ENCODE measurements around the gene GDF7.
"Not testable (repeated sequence)": the region's sequence is repeated elsewhere in the genome, so short reads cannot be mapped to it uniquely, and the experiment has no call there.

Gene GDF7

DNA sequence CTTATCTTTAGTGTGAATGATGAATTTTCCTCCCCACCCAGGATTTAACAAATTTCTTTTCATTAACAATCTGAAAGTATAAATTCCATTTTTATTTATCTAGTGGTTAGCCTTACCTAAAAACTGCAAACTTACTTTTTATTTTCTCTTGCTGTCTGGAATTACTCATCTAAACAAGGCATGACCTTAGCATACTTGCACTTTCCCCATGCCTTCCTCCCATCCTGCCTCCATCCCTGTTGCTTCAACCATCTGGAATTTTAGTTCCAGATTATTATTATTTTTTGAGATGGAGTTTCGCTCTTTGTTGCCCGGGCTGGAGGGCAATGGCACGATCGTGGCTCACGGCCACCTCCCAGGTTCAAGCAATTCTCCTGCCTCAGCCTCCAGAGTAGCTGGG lies 35.6 kb downstream of the GDF7 start:
- no peak for DNase-seq (ENCODE audit: low read depth)
- no peak for TF ChIP-seq CTCF (IDR thresholded peaks at IDR 0.05; ENCODE audit: control insufficient read depth, extremely low read depth, insufficient read depth)
- no peak overlapping the region for H3K4me3 ChIP-seq (ENCODE audit: low read depth, low read length)

- no peak for TF ChIP-seq CTCF (IDR thresholded peaks at IDR 0.05; ENCODE audit: control insufficient read depth, extremely low read depth, insufficient read depth)
- H3K4me3 ChIP-seq (ENCODE audit: low read depth, low read length), result no peak overlapping the region
- no peak for DNase-seq (ENCODE audit: low read depth)
Measured at GRCh38 chr2:20704886-20705285, 37.9 kb downstream of the GDF7 start.

DNA sequence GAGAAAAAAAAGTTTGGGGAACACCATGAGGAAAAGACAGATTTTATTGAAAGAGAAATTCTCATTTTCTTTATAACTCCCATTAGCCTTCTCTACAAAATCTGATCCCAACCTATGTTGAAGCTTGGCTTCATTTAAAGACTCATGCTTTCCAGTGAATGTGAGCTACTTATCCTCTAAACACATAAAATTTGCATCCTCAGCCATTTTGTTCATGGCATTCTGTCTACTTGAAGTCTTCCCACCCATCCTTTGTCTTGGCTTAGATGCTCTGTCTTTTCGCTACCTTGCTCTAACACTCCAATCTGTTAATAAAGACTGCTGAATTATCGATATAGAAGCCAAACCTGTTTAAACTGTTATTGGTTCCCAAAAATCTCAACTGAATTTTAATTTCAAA lies 39.3 kb downstream of the GDF7 start:
- DNase-seq (ENCODE audit: low read depth), result no peak
- H3K4me3 ChIP-seq (ENCODE audit: low read depth, low read length), result no peak overlapping the region
- no peak for TF ChIP-seq CTCF (IDR thresholded peaks at IDR 0.05; ENCODE audit: control insufficient read depth, extremely low read depth, insufficient read depth)

GRCh38 chr2:20706786-20707185 lies 39.8 kb downstream of the GDF7 start:
- TF ChIP-seq CTCF (IDR thresholded peaks at IDR 0.05; ENCODE audit: control insufficient read depth, extremely low read depth, insufficient read depth), result no peak
- H3K4me3 ChIP-seq (ENCODE audit: low read depth, low read length), result no peak overlapping the region
- no peak for DNase-seq (ENCODE audit: low read depth)

DNA sequence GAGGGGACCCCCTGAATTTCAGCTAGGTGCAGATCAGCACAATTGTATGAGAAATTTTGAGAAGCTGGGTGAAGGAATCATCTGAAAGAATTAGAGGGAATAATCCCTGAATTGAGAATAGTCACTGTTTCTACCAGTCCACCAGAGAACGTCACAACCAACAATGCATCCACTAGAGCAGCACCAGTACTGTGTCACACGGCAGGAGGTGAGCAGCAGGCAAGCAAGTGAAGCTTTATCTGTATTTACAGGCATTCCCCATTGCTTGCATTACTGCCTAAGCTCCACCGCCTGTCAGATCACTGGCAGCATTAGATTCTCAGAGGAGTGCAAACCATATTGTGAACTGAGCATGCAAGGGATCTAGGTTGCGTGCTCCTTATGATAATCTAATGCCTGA lies 40.7 kb downstream of the GDF7 start:
- no peak for DNase-seq (ENCODE audit: low read depth)
- no peak for TF ChIP-seq CTCF (IDR thresholded peaks at IDR 0.05; ENCODE audit: control insufficient read depth, extremely low read depth, insufficient read depth)
- no peak overlapping the region for H3K4me3 ChIP-seq (ENCODE audit: low read depth, low read length)

- DNase-seq (ENCODE audit: low read depth); H3K4me3 ChIP-seq (ENCODE audit: low read depth, low read length): not testable (repeated sequence)
Measured at GRCh38 chr2:20711641-20712040, 44.7 kb downstream of the GDF7 start.

GRCh38 chr2:20713585-20713984 lies 46.6 kb downstream of the GDF7 start:
- not testable (repeated sequence) for H3K4me3 ChIP-seq (ENCODE audit: low read depth, low read length); DNase-seq (ENCODE audit: low read depth)

GRCh38 chr2:20714412-20714811 lies 47.5 kb downstream of the GDF7 start:
- not testable (repeated sequence) for DNase-seq (ENCODE audit: low read depth); H3K4me3 ChIP-seq (ENCODE audit: low read depth, low read length)

DNA sequence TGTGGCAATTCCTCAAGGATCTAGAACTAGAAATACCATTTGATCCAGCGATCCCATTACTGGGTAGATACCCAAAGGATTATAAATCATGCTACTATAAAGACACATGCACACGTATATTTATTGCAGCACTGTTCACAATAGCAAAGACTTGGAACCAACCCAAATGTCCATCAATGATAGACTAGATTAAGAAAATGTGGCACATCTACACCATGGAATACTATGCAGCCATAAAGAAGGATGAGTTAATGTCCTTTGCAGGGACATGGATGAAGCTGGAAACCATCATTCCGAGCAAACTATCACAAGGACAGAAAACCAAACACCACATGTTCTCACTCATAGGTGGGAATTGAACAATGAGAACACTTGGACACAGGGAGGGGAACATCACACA lies 49.2 kb downstream of the GDF7 start:
- DNase-seq (ENCODE audit: low read depth); H3K4me3 ChIP-seq (ENCODE audit: low read depth, low read length): not testable (repeated sequence)
